HG03196 (cell line): Measurements from ENCODE around the gene ARHGAP8.
"Not testable (repeated sequence)": the region's sequence is repeated elsewhere in the genome, so short reads cannot be mapped to it uniquely, and the experiment has no call there.

Experiments used
- ATAC-seq: cut with Tn5 transposase; IDR thresholded peaks from one replicate; pipeline ENCODE4 v1.9.1; 2021; ENCODE audit not compliant: unreplicated experiment

The ARHGAP8 gene

GRCh38 chr22:44799946-44800634 is 47.7 kb downstream of the ARHGAP8 start:
- ATAC-seq = not testable (repeated sequence)

- no peak for ATAC-seq
These were observed 49.1 kb downstream of the ARHGAP8 start for GRCh38 chr22:44801476-44801875.

DNA sequence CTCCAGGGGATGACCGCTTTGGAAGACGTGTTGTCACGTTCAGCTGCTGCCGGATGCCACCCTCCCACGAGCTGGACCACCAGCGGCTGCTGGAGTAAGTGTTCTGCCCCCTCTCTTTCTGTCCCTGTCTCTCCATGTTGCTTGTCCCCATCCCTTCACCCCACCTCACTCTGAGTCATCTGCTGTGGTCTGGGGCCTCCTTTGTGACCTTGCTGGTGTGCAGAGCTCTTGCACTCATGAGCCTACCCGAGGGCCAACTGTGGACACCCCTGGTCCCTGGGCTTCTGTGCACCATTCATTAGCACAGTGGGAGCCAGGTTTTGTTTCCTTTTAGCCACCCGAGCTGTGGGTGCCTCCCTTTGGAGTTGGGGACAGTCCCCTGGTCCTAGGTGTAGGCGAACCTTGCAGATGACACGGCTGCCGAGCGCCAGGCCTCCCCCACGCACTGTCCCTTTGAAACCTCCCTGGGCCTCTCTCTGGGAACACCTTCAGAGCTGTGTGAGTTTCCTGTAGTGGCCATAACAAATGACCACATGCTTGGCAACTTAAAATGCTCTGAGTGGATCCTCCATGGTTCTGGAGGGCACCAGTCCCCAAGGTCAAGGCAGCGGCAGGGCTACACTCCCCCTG is 49.8 kb downstream of the ARHGAP8 start:
- ATAC-seq = no peak

GRCh38 chr22:44802956-44803355 is 50.6 kb downstream of the ARHGAP8 start:
- no peak for ATAC-seq

GRCh38 chr22:44804327-44804726 is 52.0 kb downstream of the ARHGAP8 start:
- ATAC-seq = no peak

- no peak for ATAC-seq
These were observed 53.3 kb downstream of the ARHGAP8 start for GRCh38 chr22:44805711-44806110.

DNA sequence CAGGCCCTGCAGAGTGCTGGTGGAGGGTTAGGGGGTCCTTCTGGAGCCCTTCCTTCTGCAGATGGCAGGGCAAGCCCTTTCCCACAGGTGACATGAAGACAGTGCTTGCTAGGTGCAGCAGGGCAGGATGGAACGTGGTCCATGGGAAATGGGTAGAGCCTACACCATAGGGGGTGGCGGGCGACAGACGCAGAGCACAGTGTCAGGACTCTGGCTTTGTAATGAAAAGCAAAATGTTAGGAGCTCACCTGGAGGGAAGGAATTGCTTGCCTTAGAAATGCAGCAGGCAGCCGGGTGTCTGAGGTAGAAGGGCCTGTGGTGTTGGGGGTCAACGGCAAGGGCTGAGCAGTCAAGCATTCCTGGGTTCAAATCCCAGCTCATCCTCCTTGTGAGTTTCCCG is 54.9 kb downstream of the ARHGAP8 start:
- no peak for ATAC-seq

DNA sequence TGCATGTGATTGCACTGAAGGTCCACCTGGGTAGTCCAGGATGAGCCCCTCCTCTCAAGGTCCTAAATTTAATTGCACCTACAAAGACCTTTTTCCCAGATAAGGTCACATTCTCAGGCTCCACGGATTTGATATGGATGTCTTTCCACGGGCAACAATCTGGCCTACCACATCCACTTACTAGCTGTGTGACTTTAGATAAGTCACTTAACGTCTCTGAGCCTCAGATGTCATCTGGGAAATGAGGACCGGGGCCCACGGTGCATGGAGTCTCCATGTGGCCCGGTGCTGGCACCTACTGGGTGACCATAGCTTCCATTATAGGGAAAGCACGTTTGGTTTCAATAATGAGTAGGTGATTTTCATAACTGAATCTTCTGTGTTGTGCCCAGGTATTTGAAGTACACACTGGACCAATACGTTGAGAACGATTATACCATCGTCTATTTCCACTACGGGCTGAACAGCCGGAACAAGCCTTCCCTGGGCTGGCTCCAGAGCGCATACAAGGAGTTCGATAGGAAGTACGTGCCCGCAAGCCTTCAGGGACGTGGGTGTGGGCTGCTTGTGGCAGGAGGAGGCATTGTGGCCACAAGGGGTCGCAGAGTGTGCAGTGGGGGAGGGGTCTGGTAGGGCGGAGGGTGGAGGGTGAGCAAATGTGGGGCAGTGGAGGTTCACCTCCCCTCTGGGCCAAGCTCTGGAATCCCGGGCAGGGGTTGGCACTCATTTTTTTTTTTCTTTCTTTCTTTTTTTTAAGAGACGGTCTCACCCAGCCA is 55.7 kb downstream of the ARHGAP8 start:
- no peak for ATAC-seq

GRCh38 chr22:44809456-44809855 is 57.1 kb downstream of the ARHGAP8 start:
- ATAC-seq = no peak

DNA sequence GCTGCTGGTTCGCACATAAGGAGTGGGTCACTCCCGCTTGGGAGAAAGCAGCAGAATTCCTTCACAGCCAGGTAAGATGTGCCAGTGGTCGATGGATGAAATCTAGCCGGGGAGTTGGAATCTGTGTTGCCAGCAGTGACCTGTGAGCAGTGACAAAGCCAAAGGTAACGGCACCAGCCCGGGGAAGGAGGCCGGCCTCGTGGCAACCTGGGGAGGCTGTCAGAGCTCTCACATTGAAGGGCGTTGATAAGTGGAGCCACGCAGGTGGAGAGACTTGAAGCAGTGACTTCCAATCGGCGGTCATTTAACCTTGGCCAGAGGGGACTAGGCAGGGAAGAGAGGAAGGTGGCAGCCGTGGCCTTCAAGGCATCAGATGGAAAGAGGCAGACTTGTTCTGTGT is 58.8 kb downstream of the ARHGAP8 start:
- ATAC-seq = no peak

DNA sequence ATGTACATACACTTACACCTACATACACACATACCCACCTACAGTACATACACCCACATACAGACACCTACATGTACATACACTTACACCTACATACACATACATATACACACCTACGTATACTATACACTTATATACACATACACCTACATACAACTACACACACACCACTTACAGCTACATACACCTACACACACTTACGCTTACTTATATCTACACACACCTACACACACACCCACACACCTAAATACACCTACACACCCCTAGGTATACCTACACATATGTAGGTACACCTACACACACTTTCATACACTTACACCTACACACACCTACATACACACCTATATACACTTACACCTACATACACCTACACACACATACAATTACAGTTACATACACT is 61.0 kb downstream of the ARHGAP8 start:
- ATAC-seq = no peak

DNA sequence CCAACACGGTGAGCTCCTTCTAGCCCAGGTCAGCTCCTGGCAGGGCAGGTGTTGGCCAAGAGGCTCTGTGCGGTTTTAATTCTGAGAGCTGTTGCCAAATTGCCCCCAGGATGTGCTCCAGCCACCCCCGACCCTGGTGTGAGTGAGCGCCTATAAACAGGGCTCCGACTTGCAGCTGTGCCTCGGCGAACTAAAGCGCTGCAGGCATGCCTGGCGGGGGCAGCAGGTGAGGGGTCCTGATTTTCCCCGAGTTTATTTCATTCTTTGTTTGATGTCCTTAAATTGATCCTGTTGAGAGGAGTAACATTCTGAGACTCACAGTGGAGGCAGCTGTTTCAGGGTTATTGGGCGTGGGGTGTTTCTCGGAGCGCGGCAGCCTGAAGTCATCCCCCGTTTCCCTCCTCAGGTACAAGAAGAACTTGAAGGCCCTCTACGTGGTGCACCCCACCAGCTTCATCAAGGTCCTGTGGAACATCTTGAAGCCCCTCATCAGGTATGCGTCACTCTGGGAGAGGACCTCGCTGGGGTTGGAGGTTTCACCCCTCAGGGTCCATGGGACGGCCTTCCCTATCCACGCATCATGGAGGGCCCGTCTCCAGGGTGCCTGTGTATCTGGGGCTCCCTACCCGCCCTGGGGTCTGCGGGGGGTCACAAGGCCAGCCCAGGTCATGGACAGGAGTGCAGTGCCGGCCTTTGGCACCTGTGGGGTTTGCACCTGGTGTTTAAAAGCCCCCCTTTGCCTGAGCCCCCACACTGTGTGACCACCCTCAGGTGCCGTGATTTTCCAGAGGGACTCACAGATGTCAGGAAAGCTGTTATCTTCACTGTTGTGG is 62.1 kb downstream of the ARHGAP8 start:
- no peak for ATAC-seq

- no peak for ATAC-seq
These were observed 63.0 kb downstream of the ARHGAP8 start for GRCh38 chr22:44815099-44816070.

DNA sequence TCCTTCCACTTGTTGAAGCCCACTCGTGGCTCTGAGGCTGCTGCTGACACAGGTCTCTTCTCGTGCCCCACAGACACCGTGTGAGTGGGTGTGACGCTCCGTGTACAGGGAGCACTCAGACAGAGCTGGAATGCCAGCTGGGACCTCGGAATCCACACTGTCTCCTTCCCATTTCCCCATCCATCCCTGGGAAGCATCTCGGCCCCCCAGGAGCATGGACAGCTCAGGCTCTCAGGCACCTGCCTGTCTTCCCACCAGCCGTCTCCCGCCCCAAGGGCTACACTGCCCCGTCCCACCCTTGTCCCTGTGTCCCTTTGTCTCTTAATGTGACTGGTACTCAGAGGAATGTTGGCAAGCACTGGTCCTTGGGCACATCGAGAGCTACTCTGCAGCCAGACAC is 63.8 kb downstream of the ARHGAP8 start:
- no peak for ATAC-seq

GRCh38 chr22:44818727-44819126 is 66.4 kb downstream of the ARHGAP8 start:
- ATAC-seq = no peak

GRCh38 chr22:44819966-44820631 is 67.7 kb downstream of the ARHGAP8 start:
- ATAC-seq = no peak

DNA sequence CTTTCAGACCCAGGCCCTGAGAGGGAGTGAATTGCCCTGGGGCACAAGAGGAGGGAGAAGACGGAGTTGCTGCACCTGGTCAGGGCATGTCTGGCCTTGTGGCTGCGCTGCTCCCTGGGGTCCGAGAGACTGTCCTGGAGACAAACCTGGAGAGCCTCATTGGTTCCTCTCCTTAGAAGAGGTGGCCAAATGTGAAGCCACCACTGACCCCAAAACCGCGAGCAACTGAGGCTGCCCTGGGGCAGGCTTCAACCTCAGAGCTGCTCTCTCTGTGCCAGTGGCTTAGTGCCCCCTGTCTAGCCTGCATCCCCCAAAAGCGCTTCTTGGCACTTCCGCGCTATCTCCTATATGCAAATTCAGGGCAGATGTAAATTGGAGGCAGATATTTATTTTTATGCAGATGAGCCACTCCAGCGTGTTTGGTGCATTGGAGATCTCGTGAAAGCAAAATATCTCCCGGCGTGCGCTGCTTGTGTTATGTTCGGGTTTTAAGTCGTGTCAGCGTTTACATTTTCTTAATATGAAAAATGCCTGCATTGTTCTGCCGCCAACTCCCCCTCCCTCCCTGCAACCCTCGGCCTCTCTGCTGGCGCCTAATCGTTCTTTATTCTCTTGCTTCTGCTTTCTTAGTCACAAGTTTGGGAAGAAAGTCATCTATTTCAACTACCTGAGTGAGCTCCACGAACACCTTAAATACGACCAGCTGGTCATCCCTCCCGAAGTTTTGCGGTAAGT is 69.5 kb downstream of the ARHGAP8 start:
- ATAC-seq = no peak

- no peak for ATAC-seq
These were observed 70.2 kb downstream of the ARHGAP8 start for GRCh38 chr22:44822534-44822933.

- no peak for ATAC-seq
These were observed 71.0 kb downstream of the ARHGAP8 start for GRCh38 chr22:44823396-44823795.
